ENCODE measurements around the gene PLCG1.
"Not testable (repeated sequence)": the region's sequence is repeated elsewhere in the genome, so short reads cannot be mapped to it uniquely, and the experiment has no call there.

PLCG1 gene

DNA sequence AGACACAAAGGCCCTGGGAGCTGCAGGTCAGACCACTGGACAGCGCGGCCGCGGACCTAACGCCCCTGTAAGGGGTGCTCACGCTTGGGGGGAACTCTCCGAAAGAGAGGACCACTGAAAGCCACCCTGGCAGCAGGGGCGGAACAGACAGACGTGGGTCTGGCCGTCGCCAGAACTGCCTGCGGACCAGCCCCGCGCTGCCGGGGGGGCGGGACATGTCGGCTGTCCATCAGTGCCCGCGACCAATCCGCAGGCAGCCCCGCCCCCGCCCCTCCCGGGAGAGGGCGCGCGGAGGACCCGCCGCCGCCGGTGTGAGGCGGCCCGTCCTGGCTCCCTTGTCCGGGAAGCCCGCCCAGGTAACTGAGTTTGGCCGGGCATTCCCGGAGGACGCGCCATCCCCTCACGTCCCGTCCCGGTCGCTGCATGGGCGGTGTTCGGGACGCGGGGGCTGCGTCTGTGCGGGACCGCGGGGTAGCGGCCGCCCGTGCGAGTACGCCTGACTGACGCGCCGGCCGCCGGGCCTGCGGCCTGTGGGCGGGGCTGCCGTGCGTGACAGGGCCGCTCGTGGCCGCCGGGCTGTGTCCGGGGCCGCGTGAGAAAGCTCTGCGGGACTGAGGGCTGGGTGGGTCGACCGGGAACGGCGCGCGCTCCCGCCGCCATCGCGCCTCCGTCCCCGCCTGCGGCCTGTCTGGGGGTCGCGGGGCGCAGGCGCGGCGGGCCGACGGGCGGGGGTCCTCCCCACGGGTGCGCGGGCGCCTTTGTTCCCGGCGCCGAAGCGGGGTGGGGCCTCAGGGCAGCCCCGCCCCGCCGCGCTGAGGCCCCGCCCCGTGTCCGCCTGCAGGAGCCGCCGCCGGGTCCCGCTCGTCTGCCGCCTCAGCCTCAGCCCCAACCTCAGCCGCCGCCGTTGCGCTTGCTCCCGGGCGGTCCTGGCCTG is at the start of gene PLCG1:
PLCG1 (plus strand) TSS at position 864 of the 934 bp plus-strand sequence. CDS start 99 bp downstream, outside the sequence.
- peak; percentile 63 to 69 for DNase-seq (ENCODE audit: low read depth in 2 of 2)

DNA sequence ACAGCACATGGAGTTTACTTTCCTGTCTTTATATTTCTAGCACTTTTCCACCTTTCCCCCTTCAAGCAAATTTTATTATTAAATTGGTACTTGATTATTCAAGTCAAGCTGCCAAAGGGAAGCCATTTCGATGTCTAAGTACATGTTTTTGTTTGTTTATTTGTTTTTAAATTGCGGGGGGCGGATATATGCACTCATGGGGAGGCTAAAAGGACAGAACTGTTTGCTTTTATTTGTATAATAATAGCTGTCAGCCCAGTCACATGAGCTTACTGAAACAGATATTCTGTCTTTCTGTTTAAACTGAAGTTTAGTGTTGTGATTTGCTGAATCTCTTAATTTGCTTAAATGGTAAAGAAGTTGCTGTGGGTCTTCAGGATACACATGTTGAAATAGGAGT is 49.6 kb upstream of the PLCG1 start:
- DNase-seq (ENCODE audit: low read depth in 2 of 2), result no peak

GRCh38 chr20:41089555-41089954 is 47.8 kb upstream of the PLCG1 start:
- DNase-seq (ENCODE audit: low read depth in 2 of 2), result no peak

DNA sequence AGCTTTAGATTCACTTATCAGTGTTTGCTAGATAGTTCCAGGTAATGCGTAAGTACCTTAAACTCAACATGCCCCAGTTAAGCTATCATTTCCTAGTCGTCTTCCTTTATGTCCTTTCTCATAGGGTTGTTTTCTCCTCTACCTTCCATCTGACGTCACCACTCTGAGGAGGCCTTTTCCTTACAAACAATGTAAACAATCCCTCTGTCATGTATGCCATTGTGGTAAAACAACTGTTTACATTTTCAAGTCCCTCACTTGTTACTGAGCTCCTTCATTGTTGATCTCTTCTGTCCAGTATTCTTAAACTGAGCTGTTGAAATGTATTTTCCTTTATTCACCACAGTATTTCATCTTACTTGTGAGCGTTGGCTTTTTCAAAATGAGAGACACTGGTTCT is 45.4 kb upstream of the PLCG1 start:
- no peak for DNase-seq (ENCODE audit: low read depth in 2 of 2)

DNA sequence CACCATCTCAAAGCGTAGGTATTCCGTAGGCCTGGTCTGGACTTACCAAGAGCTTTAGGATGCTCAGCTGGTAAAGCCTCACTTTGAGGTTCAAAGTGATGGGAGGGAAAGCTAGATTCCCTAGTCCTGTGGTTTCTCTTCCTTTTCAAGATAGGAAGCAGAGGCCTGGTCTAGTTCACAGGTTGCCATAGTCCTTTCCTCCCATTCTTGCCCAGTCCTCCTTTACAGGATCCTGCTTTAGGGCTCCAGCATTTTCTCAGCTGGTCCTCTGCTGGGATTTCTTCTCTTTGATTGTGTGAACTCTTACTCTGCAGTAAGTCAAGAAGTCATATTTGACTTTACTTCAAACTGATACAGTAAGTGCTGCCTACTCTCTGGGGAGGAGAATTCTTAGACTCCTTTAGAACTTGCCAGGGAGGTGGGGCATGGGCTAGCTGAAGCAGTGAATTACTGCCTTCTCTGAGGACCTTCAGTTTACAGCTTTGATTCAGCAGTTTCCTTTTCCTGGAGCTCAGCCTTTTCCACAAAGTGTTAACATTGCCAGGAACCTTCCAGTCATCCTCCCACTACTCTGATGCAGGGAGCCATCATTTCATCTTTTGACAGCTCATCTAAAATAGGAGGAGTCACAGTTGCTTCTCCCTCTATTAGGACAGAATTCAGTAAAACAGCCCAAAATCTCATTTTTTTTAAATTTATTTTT is 42.8 kb upstream of the PLCG1 start:
- no peak for DNase-seq (ENCODE audit: low read depth in 2 of 2)

- DNase-seq (ENCODE audit: low read depth in 2 of 2), result peak in 1 of 2 experiments; percentile 45
Measured at GRCh38 chr20:41095110-41095969, 42.0 kb upstream of the PLCG1 start.

GRCh38 chr20:41098703-41099250 is 38.6 kb upstream of the PLCG1 start:
- DNase-seq (ENCODE audit: low read depth in 2 of 2), result peak; percentile 81 to 82

DNA sequence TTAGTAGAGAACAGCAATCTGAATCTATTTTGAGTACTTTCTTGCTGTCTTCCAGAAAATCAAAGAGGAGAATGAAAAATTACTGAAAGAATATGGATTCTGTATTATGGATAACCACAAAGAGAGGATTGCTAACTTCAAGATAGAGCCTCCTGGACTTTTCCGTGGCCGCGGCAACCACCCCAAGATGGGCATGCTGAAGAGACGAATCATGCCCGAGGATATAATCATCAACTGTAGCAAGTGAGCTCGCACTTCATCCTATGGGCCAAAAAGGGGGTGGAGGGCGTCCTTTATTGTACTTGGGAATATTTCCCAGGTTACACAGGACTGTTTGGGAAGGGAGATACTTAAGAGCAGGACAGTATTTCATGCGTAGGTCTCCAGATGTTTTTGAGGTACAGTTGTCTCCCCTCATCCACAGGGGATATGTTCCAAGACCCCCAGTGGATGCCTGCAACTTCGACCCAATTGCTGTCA is 37.3 kb upstream of the PLCG1 start:
- no peak for DNase-seq (ENCODE audit: low read depth in 2 of 2)

GRCh38 chr20:41101660-41102059 is 35.7 kb upstream of the PLCG1 start:
- DNase-seq (ENCODE audit: low read depth in 2 of 2), result no peak

DNA sequence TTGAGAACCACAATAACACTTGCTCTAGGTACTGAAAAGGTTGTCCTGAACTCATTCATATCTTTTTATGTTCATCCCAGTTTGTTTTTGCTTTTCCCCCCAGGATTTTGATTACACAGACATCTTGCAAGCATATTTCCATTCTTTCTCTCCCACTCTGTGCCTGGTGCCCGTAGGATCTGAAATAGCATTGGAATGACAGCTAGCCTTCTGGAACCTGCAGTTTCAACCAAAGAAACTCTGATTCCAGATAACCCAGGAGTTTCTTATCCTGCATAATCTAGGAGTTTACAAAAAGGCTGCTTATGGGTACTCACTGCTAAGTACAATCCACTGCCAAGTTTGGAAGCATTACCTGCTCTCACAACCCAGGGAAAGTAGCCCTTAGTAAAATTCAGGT is 28.8 kb upstream of the PLCG1 start:
- no peak for DNase-seq (ENCODE audit: low read depth in 2 of 2)

DNA sequence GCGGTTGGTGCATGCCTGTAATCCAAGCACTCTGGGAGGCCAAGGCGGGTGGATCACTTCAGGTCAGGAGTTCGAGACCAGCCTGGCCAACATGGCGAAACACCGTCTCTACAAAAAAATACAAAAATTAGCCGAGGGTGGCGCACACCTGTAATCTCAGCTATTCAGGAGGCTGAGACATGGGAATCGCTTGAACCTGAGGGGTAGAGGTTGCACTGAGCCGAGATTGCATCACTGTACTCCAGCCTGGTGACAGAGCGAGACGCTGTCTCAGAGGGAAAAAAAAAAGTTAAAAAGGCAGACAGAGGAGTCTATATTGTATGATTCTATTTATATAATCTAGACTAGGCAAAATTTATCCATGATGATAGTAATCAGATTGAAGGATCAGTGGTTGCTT is 27.3 kb upstream of the PLCG1 start:
- DNase-seq (ENCODE audit: low read depth in 2 of 2), result no peak

GRCh38 chr20:41110930-41111577 is 26.3 kb upstream of the PLCG1 start:
- DNase-seq (ENCODE audit: low read depth in 2 of 2), result no peak

- DNase-seq (ENCODE audit: low read depth in 2 of 2), result no peak
Measured at GRCh38 chr20:41111578-41111951, 25.8 kb upstream of the PLCG1 start.

DNA sequence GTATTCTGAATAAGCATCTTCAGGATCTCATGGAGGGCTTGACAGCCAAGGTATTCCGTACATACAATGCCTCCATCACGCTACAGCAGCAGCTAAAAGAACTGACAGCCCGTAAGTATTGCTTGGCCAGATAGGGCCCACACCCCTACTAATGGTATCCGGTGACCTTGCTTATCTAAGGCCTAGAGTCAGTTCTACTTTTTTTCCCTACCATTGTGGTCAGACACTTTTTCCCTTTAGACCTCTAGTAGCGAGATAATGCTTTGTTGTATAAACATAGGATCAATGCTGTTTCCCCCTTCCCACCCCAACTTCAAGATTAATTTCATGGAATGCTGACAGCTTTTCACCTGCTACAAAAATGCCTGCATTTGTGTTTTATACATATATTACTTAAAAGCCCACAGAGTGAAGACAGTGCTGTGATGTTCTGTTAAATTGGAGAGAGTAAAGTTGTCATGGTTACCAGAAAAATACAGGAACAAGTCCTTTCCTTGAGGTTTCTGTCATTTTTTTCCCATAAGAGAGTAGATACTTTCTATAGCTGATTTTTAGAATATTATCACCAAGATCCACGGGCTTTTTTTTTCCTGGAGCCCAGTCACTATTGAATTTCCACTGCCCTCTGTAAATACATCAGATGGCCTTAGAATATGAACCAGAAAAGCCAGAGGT is 20.9 kb upstream of the PLCG1 start:
- DNase-seq (ENCODE audit: low read depth in 2 of 2), result no peak

- DNase-seq (ENCODE audit: low read depth in 2 of 2), result not testable (repeated sequence)
Measured at GRCh38 chr20:41118159-41118558, 19.2 kb upstream of the PLCG1 start.

DNA sequence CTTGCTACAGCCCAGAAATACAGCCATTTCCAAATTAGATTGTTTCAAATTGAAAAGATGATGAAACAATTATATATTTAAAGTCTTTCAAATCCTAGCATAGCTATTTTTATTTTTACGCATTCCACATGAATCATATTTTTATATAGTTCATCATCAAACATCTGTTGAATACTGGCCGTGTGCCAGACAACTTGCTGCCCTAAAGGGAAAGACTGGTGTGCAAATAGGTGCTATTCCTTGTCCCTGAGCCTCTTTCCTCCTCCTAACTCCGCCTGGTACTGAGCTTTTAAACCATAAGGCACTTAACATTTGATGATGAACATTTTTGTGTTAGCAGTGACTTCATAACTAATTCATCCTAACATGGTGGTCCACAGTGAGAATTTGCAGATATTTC is 18.7 kb upstream of the PLCG1 start:
- no peak for DNase-seq (ENCODE audit: low read depth in 2 of 2)

- DNase-seq (ENCODE audit: low read depth in 2 of 2), result no peak
Measured at GRCh38 chr20:41119614-41120561, 17.5 kb upstream of the PLCG1 start.

GRCh38 chr20:41121399-41121798 is 15.9 kb upstream of the PLCG1 start:
- no peak for DNase-seq (ENCODE audit: low read depth in 2 of 2)

DNA sequence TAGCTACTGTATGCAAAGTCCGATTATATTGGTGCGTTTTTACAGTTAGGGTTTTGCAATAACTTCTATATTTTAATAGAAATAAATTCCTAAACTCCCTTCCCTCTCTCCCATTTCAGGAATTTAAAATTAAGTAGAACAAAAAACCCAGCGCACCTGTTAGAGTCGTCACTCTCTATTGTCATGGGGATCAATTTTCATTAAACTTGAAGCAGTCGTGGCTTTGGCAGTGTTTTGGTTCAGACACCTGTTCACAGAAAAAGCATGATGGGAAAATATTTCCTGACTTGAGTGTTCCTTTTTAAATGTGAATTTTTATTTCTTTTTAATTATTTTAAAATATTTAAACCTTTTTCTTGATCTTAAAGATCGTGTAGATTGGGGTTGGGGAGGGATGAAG is 13.7 kb upstream of the PLCG1 start:
- no peak for DNase-seq (ENCODE audit: low read depth in 2 of 2)
